ENCODE data around the gene MICB. TPM values are rescaled to one million over a fixed set of nuclear protein-coding genes. Genes with fewer than 3 reads are reported as not detected.
A peak's percentile ranks its signal among the peaks of the same experiment; 100 is the strongest.
"Not testable (repeated sequence)": the region's sequence is repeated elsewhere in the genome, so short reads cannot be mapped to it uniquely, and the experiment has no call there.

The MICB gene
- total and polyA plus RNA-seq, 12 donors = 0.66 to 4.3 (median 1.4) TPM

GRCh38 chr6:31479933-31480535 is 17.9 kb upstream of the MICB start:
- no peak for DNase-seq
- H3K36me3 ChIP-seq = no peaks in the 10 kb centered on the region
- intact Hi-C loops (cut with DNase I) = no loop called here
- no peak overlapping the region for H3K27ac ChIP-seq
- H3K27me3 ChIP-seq = no peaks in the 10 kb centered on the region
- WGBS, 2 donors = 75 to 77% methylated on average over 3 of the region's 3 CpGs
- no peak for TF ChIP-seq CTCF (IDR thresholded peaks at IDR 0.05)
- ATAC-seq = no peak
- H3K4me1 ChIP-seq = peaks cover 0 to 10% (median 0%) of the 10 kb centered on the region in 9 donors
- no peak overlapping the region for H3K4me3 ChIP-seq
- no peaks in the 10 kb centered on the region for H3K9me3 ChIP-seq

- H3K4me1 ChIP-seq = peaks cover 0 to 10% (median 0%) of the 10 kb centered on the region in 9 donors
- no peaks in the 10 kb centered on the region for H3K27me3 ChIP-seq
- no peak overlapping the region for H3K27ac ChIP-seq
- no peaks in the 10 kb centered on the region for H3K36me3 ChIP-seq
- H3K4me3 ChIP-seq = no peak overlapping the region
- 87 to 90% methylated on average over 11 of the region's 11 CpGs for WGBS, 2 donors
- no peak for TF ChIP-seq CTCF (IDR thresholded peaks at IDR 0.05)
- H3K9me3 ChIP-seq = no peaks in the 10 kb centered on the region
- intact Hi-C loops (cut with DNase I) = no loop called here
- ATAC-seq (no peak), DNase-seq (no peak)
Observed at GRCh38 chr6:31480574-31480973, 17.4 kb upstream of the MICB start.

- no peak for DNase-seq
- Histone ChIP-seq H3K4me1 (no peaks in the 10 kb centered on the region), H3K36me3 (no peaks in the 10 kb centered on the region), H3K4me3 (no peak overlapping the region), H3K27me3 (no peaks in the 10 kb centered on the region), H3K9me3 (no peaks in the 10 kb centered on the region), H3K27ac (no peak overlapping the region)
- no peak for TF ChIP-seq CTCF (IDR thresholded peaks at IDR 0.05)
- WGBS, 2 donors = 72 to 81% methylated on average over 2 of the region's 2 CpGs
- intact Hi-C loops (cut with DNase I) = no loop called here
- ATAC-seq = no peak
Observed at GRCh38 chr6:31483392-31483791, 14.6 kb upstream of the MICB start.

GRCh38 chr6:31485055-31485454 is 12.9 kb upstream of the MICB start:
- ATAC-seq (no peak), DNase-seq (no peak)
- 70 to 93% methylated on average over 1 of the region's 1 CpG for WGBS, 2 donors
- H3K4me3 ChIP-seq = no peak overlapping the region
- intact Hi-C loops (cut with DNase I) = loop anchor here in 2 of 10 donors (2.0 kb wide), 1 partner anchor 98 kb away; no protein-coding TSS in a partner anchor
- TF ChIP-seq CTCF (IDR thresholded peaks at IDR 0.05) = no peak
- no peak overlapping the region for H3K27ac ChIP-seq
- no peaks in the 10 kb centered on the region for H3K4me1 ChIP-seq
- H3K9me3 ChIP-seq = no peaks in the 10 kb centered on the region
- peaks cover 0 to under 1% (median 0%) of the 10 kb centered on the region in 7 donors for H3K27me3 ChIP-seq
- H3K36me3 ChIP-seq = no peaks in the 10 kb centered on the region

- H3K4me1 ChIP-seq; H3K9me3 ChIP-seq; H3K27ac ChIP-seq; DNase-seq; H3K4me3 ChIP-seq; H3K36me3 ChIP-seq; intact Hi-C loops (cut with DNase I); H3K27me3 ChIP-seq: not testable (repeated sequence)
- no CpG with 5 or more reads among the region's 9 CpGs for WGBS, 2 donors
- peak in 7 of 8 donors; percentile 42 to 74 (median 63) for ATAC-seq
Observed at GRCh38 chr6:31486065-31486837, 11.7 kb upstream of the MICB start.

GRCh38 chr6:31487674-31488073 is 10.3 kb upstream of the MICB start:
- H3K27ac ChIP-seq; H3K36me3 ChIP-seq; DNase-seq; ATAC-seq; H3K4me3 ChIP-seq; intact Hi-C loops (cut with DNase I); H3K4me1 ChIP-seq; H3K9me3 ChIP-seq: not testable (repeated sequence)
- WGBS, 2 donors = 84 to 85% methylated on average over 6 of the region's 6 CpGs
- peaks cover 0 to 13% (median 0%) of the 10 kb centered on the region in 7 donors for H3K27me3 ChIP-seq
